Activated CD8-positive, alpha-beta T cell treated with anti-CD3 and anti-CD28 coated beads, Interleukin-2, amount 10 ng/mL, durations not matched to agents 7 days and 5 days (primary cell): Measurements from ENCODE around the gene FYN. TPM values are rescaled to one million over a fixed set of nuclear protein-coding genes. Genes with fewer than 3 reads are reported as not detected.

Source experiments
- ATAC-seq: fragments of 150-1000 bp; cut with Tn5 transposase; one replicate; pipeline ENCODE4 v1.10.0; 2021; ENCODE audit warnings: moderate library complexity
- CTCF ChIA-PET: fragments of 350-600 bp; sonication (Branson Sonifier 250); formaldehyde crosslinking; loops from one replicate; lab custom pipeline; 2021; ENCODE audit warnings: antibody characterized with exemption; lab: Charles Lee
- POLR2A ChIA-PET: fragments of 350-600 bp; sonication (Branson Sonifier 250); formaldehyde crosslinking; loops from one replicate; lab custom pipeline; 2021; ENCODE audit warnings: antibody characterized with exemption; lab: Charles Lee
- DNase-seq: peaks from one replicate; pipeline ENCODE4 v3.0.0-alpha.2; 2020
- H3K27ac Mint-ChIP-seq: one replicate; pipeline ENCODE4 v1.8.0; 2021; ENCODE audit warnings: mild to moderate bottlenecking, mixed read lengths
- H3K27me3 Mint-ChIP-seq: one replicate; pipeline ENCODE4 v1.8.0; 2021; ENCODE audit warnings: low read depth, mixed read lengths
- H3K36me3 Mint-ChIP-seq: one replicate; pipeline ENCODE4 v1.8.0; 2021; ENCODE audit warnings: low read depth, mixed read lengths
- H3K4me1 Mint-ChIP-seq: one replicate; pipeline ENCODE4 v1.8.0; 2021; ENCODE audit warnings: low read depth, mixed read lengths
- H3K4me3 Mint-ChIP-seq: one replicate; pipeline ENCODE4 v1.8.0; 2021; ENCODE audit warnings: mild to moderate bottlenecking, mixed read lengths
- H3K9me3 Mint-ChIP-seq: one replicate; pipeline ENCODE4 v1.8.0; 2022; ENCODE audit warnings: mixed read lengths; ENCODE audit not compliant: insufficient read depth
- total RNA-seq, 2 experiments: library from RNA; stranded (reverse); gene quantifications; one replicate each; pipeline ENCODE4 v1.2.3, GENCODE V29; 2021

Gene FYN
- total RNA-seq, 2 experiments from 2014 or later: 148 to 154 TPM

GRCh38 chr6:111829581-111829980, 43.7 kb downstream of the FYN start:
- ATAC-seq (no peak), DNase-seq (no peak)
- Mint-ChIP-seq H3K27me3 (no peaks in the 10 kb centered on the region), H3K27ac (peak overlapping the region; percentile 3), H3K9me3 (no peaks in the 10 kb centered on the region), H3K36me3 (peaks cover 28% of the 10 kb centered on the region), H3K4me1 (peaks cover 74% of the 10 kb centered on the region), H3K4me3 (no peak overlapping the region)
- ChIA-PET CTCF (interaction anchor here (0.7 to 1.5 kb wide), 6 partner anchors 11 to 119 kb away, joined by 3 to 6 read pairs (median 3); no protein-coding TSS in a partner anchor), POLR2A (no interaction called here)

GRCh38 chr6:111828809-111829208, 44.4 kb downstream of the FYN start:
- H3K4me1 Mint-ChIP-seq: peaks cover 75% of the 10 kb centered on the region
- ATAC-seq (no peak), DNase-seq (no peak)
- peaks cover 25% of the 10 kb centered on the region for H3K36me3 Mint-ChIP-seq
- POLR2A ChIA-PET: no interaction called here
- H3K27me3 Mint-ChIP-seq: no peaks in the 10 kb centered on the region
- no peak overlapping the region for H3K27ac Mint-ChIP-seq
- CTCF ChIA-PET: interaction anchor here (0.7 to 1.2 kb wide), 3 partner anchors 19 to 119 kb away, joined by 3 read pairs; no protein-coding TSS in a partner anchor
- no peak overlapping the region for H3K4me3 Mint-ChIP-seq
- H3K9me3 Mint-ChIP-seq: no peaks in the 10 kb centered on the region

GRCh38 chr6:111825439-111826086, 47.7 kb downstream of the FYN start:
- POLR2A ChIA-PET: interaction anchor here (0.9 to 2.7 kb wide), 5 partner anchors 12 to 48 kb away, joined by 4 to 10 read pairs (median 9); partner anchors contain the start of gene FYN
- Mint-ChIP-seq H3K4me3 (no peak overlapping the region), H3K9me3 (no peaks in the 10 kb centered on the region), H3K4me1 (peaks cover 69% of the 10 kb centered on the region), H3K27ac (peak overlapping the region; percentile 73), H3K27me3 (no peaks in the 10 kb centered on the region), H3K36me3 (peaks cover 29% of the 10 kb centered on the region)
- ATAC-seq (no peak), DNase-seq (no peak)
- CTCF ChIA-PET: interaction anchor here (0.7 to 5.4 kb wide), 12 partner anchors 8 to 218 kb away, joined by 3 to 58 read pairs (median 10); partner anchors contain the start of gene FYN

DNA sequence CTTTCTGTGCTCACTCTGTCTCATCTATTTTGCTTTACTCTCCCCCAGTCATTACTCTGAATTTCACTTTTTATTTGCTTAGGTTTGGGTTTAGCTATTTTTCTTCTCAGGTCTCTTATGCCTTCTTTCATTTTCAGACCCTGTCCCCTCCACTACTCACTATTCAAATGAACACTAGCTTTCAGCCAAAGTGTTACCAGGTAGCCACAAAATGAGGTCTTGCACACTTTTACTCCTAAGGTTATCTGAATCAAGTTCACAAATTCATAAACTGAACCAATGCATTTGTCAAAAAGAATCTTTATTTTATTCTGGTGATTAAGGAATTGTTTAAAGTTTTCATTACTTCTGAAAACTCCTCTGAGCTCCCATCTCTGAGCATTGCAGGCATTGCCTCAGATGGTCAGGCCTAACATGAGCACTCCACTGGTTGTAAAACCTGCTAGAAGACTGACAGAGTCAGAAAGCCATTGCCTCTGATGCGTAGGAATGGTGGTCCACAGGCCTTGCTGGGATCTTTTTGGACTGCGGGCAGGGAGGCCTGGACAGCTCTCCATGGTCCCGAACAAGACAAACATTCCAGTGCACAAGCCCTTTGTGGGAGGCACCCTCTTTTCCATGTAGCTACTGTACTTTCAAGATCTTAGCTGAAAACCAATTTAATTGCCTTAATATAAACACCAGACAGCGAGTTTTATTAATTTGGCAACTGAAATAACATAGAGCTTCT, 48.5 kb downstream of the FYN start:
- ATAC-seq (peak; percentile 38), DNase-seq (no peak)
- Mint-ChIP-seq H3K36me3 (peaks cover 30% of the 10 kb centered on the region), H3K27me3 (no peaks in the 10 kb centered on the region), H3K4me1 (peaks cover 63% of the 10 kb centered on the region), H3K9me3 (no peaks in the 10 kb centered on the region), H3K4me3 (peak overlapping the region; percentile 53), H3K27ac (peak overlapping the region; percentile 73)
- ChIA-PET CTCF (interaction anchor here (0.7 to 5.4 kb wide), 17 partner anchors 9 to 218 kb away, joined by 3 to 58 read pairs (median 7); partner anchors contain the start of gene FYN), POLR2A (interaction anchor here (0.9 to 2.7 kb wide), 9 partner anchors 8 to 60 kb away, joined by 3 to 14 read pairs (median 6); partner anchors contain the start of gene FYN)

- Mint-ChIP-seq H3K4me1 (peaks cover 67% of the 10 kb centered on the region), H3K27me3 (no peaks in the 10 kb centered on the region), H3K9me3 (no peaks in the 10 kb centered on the region), H3K4me3 (peak overlapping the region; percentile 53), H3K36me3 (peaks cover 33% of the 10 kb centered on the region), H3K27ac (peak overlapping the region; percentile 73)
- DNase-seq (no peak), ATAC-seq (peak; percentile 72)
- POLR2A ChIA-PET: interaction anchor here (0.7 to 2.7 kb wide), 7 partner anchors 9 to 60 kb away, joined by 3 to 14 read pairs (median 6); no protein-coding TSS in a partner anchor
- CTCF ChIA-PET: interaction anchor here (0.7 to 5.4 kb wide), 21 partner anchors 9 to 219 kb away, joined by 3 to 58 read pairs (median 5); partner anchors contain the start of gene FYN
Measured at GRCh38 chr6:111823831-111824607, 49.2 kb downstream of the FYN start.

DNA sequence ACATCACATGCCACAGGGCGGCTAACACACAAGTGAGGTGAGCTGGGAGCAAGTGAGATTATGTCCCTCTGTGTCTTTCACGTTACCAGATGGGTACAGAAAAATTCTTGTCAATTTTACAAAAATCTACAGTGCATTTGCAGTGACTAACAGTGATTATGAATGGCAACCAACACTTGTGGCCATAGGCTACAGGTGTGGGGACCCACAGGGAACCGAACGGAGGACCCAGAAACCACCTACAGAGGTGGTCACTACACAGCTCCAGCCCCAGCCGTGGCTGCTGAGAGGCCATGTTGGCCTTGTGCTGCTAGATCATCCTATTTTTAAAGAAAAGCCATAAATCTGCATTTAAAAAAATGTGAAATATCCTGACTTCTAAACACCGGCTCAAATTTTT, 50.2 kb downstream of the FYN start:
- no peaks in the 10 kb centered on the region for H3K27me3 Mint-ChIP-seq
- ChIA-PET POLR2A (interaction anchor here (1.2 to 2.7 kb wide), 4 partner anchors 9 to 21 kb away, joined by 4 to 14 read pairs (median 10); no protein-coding TSS in a partner anchor), CTCF (interaction anchor here (1.0 to 5.4 kb wide), 8 partner anchors 9 to 220 kb away, joined by 4 to 58 read pairs (median 16); no protein-coding TSS in a partner anchor)
- peaks cover 33% of the 10 kb centered on the region for H3K36me3 Mint-ChIP-seq
- ATAC-seq: no peak
- peak overlapping the region; percentile 73 for H3K27ac Mint-ChIP-seq
- peak; percentile 11 for DNase-seq
- no peaks in the 10 kb centered on the region for H3K9me3 Mint-ChIP-seq
- H3K4me1 Mint-ChIP-seq: peaks cover 69% of the 10 kb centered on the region
- peak overlapping the region; percentile 11 for H3K4me3 Mint-ChIP-seq

DNA sequence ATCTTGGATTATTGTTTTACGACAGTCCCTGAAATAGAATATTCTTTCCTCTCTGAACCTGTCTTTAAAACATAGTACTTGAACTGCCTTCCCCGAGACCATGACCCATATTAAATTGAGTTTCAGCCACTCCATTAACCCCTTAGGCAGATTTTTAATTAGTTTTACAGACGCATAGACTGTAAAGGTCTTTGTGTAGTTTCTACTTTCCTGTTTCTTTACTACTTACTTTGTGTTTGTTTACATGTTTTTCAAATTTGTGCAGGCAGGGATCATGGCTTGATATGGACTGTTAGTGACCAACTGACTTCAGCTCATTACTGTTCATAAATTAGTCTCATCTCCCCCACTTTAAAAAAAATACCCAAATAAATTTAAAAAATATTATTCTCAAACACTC, 53.8 kb downstream of the FYN start:
- Mint-ChIP-seq H3K4me3 (no peak overlapping the region), H3K27ac (no peak overlapping the region), H3K27me3 (no peaks in the 10 kb centered on the region), H3K36me3 (peaks cover 43% of the 10 kb centered on the region), H3K9me3 (no peaks in the 10 kb centered on the region), H3K4me1 (peaks cover 68% of the 10 kb centered on the region)
- DNase-seq: no peak
- ATAC-seq: no peak
- CTCF ChIA-PET: interaction anchor here (1.5 to 2.0 kb wide), 4 partner anchors 13 to 223 kb away, joined by 3 to 6 read pairs (median 4); no protein-coding TSS in a partner anchor
- POLR2A ChIA-PET: interaction anchor here (1.1 to 1.3 kb wide), 2 partner anchors 25 to 54 kb away, joined by 3 to 4 read pairs; partner anchors contain the start of gene FYN

GRCh38 chr6:111818539-111819226, 54.6 kb downstream of the FYN start:
- peaks cover 66% of the 10 kb centered on the region for H3K4me1 Mint-ChIP-seq
- no peaks in the 10 kb centered on the region for H3K27me3 Mint-ChIP-seq
- H3K4me3 Mint-ChIP-seq: peak overlapping the region; percentile 26
- DNase-seq (no peak), ATAC-seq (peak; percentile 74)
- H3K27ac Mint-ChIP-seq: peak overlapping the region; percentile 78
- ChIA-PET POLR2A (interaction anchor here (0.7 to 1.5 kb wide), 5 partner anchors 8 to 55 kb away, joined by 3 to 5 read pairs (median 3); partner anchors contain the start of gene FYN), CTCF (interaction anchor here (0.6 to 2.0 kb wide), 15 partner anchors 8 to 224 kb away, joined by 3 to 7 read pairs (median 4); partner anchors contain the start of gene FYN)
- peaks cover 47% of the 10 kb centered on the region for H3K36me3 Mint-ChIP-seq
- H3K9me3 Mint-ChIP-seq: no peaks in the 10 kb centered on the region

GRCh38 chr6:111817451-111818120, 55.7 kb downstream of the FYN start:
- DNase-seq (no peak), ATAC-seq (no peak)
- peaks cover 66% of the 10 kb centered on the region for H3K4me1 Mint-ChIP-seq
- H3K36me3 Mint-ChIP-seq: peaks cover 50% of the 10 kb centered on the region
- CTCF ChIA-PET: interaction anchor here (0.9 to 7.0 kb wide), 12 partner anchors 8 to 225 kb away, joined by 3 to 58 read pairs (median 6); partner anchors contain the start of gene FYN
- H3K4me3 Mint-ChIP-seq: no peak overlapping the region
- H3K9me3 Mint-ChIP-seq: no peaks in the 10 kb centered on the region
- POLR2A ChIA-PET: interaction anchor here (1.3 to 1.5 kb wide), 2 partner anchors 9 to 14 kb away, joined by 3 to 5 read pairs; no protein-coding TSS in a partner anchor
- peak overlapping the region; percentile 45 for H3K27ac Mint-ChIP-seq
- H3K27me3 Mint-ChIP-seq: no peaks in the 10 kb centered on the region
